Choroid plexus epithelial cell (primary cell): ENCODE results near the gene SAXO1.

Experiments used
- DNase-seq: peaks from one replicate; pipeline ENCODE4 v3.0.0-alpha.2; 2010; ENCODE audit warnings: low read depth
- H3K4me3 ChIP-seq: 2 replicates; pipeline ENCODE4 v1.5.1; 2011; ENCODE audit warnings: low read depth, mild to moderate bottlenecking, control low read depth, low read length, moderate library complexity
- TF ChIP-seq, protein P1 (sequence below): conservative IDR thresholded peaks from 2 replicates; pipeline ENCODE4 v1.5.1; 2011; ENCODE audit warnings: low read depth, mild to moderate bottlenecking, control low read depth, inconsistent platforms, low read length, moderate library complexity

The SAXO1 gene

GRCh38 chr9:18989865-18990264 lies 43.1 kb downstream of the SAXO1 start:
- TF ChIP-seq, protein P1, sequence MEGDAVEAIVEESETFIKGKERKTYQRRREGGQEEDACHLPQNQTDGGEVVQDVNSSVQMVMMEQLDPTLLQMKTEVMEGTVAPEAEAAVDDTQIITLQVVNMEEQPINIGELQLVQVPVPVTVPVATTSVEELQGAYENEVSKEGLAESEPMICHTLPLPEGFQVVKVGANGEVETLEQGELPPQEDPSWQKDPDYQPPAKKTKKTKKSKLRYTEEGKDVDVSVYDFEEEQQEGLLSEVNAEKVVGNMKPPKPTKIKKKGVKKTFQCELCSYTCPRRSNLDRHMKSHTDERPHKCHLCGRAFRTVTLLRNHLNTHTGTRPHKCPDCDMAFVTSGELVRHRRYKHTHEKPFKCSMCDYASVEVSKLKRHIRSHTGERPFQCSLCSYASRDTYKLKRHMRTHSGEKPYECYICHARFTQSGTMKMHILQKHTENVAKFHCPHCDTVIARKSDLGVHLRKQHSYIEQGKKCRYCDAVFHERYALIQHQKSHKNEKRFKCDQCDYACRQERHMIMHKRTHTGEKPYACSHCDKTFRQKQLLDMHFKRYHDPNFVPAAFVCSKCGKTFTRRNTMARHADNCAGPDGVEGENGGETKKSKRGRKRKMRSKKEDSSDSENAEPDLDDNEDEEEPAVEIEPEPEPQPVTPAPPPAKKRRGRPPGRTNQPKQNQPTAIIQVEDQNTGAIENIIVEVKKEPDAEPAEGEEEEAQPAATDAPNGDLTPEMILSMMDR: no peak
- DNase-seq: no peak

DNA sequence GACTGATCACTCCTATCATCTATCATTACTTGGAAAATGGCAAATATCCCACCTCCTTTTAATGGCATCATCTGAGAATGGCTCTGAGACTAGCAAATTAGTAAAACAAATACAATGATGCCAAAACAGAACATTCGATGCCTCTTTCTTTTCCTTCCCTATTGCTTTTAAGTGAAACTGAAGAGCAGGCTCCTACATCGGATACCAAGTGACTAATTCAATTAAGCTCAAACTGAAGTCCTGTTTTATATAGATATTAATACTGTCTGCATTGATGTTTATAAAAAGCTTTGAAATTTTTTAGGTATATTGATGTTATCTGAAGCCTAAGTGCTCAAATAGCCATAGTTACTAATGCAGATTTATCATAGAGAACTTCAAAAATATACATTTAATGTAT lies 43.9 kb downstream of the SAXO1 start:
- DNase-seq: no peak
- TF ChIP-seq, protein P1: no peak
- H3K4me3 ChIP-seq: no peak overlapping the region

More at GRCh38 chr9:18989865-18990264, 43.1 kb downstream of the SAXO1 start:
- no peak overlapping the region for H3K4me3 ChIP-seq

GRCh38 chr9:18988003-18988402 lies 45.0 kb downstream of the SAXO1 start:
- no peak for DNase-seq
- H3K4me3 ChIP-seq: no peak overlapping the region
- TF ChIP-seq, protein P1: no peak

- no peak for DNase-seq
- H3K4me3 ChIP-seq: no peak overlapping the region
- TF ChIP-seq, protein P1: no peak
These were observed 47.0 kb downstream of the SAXO1 start for GRCh38 chr9:18985996-18986395.

DNA sequence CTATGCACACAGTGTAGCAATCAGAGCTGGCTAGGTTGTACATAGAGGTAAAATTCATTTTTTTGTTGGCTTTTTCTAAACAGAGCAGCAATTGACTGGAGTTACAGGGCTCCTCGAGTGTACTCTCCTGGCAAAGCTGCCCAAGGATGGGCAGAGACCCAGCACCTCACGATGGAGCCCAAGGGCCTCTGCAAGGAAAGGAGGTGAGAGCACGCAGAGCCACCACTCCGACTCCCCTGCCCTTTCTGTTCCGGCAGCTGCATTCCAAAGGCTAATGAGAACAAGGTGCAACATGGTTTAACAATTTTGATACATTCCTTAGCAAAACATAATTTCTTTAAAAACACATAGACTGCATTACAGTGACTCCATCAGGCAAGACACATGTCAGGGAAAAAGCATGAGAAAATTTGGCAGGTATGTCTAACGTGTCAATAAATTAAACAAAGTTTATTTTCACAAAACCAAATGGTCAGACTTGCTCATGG lies 47.5 kb downstream of the SAXO1 start:
- TF ChIP-seq, protein P1: no peak
- H3K4me3 ChIP-seq: no peak overlapping the region
- peak; percentile 21 for DNase-seq

- no peak for DNase-seq
- no peak overlapping the region for H3K4me3 ChIP-seq
- TF ChIP-seq, protein P1: no peak
These were observed 50.8 kb downstream of the SAXO1 start for GRCh38 chr9:18982262-18982620.

- peak; percentile 23 for DNase-seq
- H3K4me3 ChIP-seq: no peak overlapping the region
- TF ChIP-seq, protein P1: no peak
These were observed 51.3 kb downstream of the SAXO1 start for GRCh38 chr9:18981476-18982261.
